Ascending aorta (tissue), 2 donors: Measurements from ENCODE around the gene EXOC4. TPM values are rescaled to one million over a fixed set of nuclear protein-coding genes. Genes with fewer than 3 reads are reported as not detected.

Source experiments
- DNase-seq, 2 donors: peaks; one replicate each; pipeline ENCODE4 v3.0.0-alpha.2; 2019; ENCODE audit warnings: low spot score in 2 of 2
- H3K27ac ChIP-seq, 2 donors: fragments of 200-600 bp; sonication (generic); one replicate each; pipeline ENCODE4 v1.5.1; 2016 to 2017; ENCODE audit warnings: mild to moderate bottlenecking in 1 of 2
- H3K27me3 ChIP-seq: fragments of 200-600 bp; sonication (generic); one replicate; pipeline ENCODE4 v1.5.1; 2017
- H3K36me3 ChIP-seq, 2 donors: fragments of 200-600 bp; sonication (generic); one replicate each; pipeline ENCODE4 v1.5.1; 2016
- H3K4me1 ChIP-seq, 2 donors: fragments of 200-600 bp; sonication (generic); one replicate each; pipeline ENCODE4 v1.5.1; 2016 to 2017; ENCODE audit warnings: mild to moderate bottlenecking in 1 of 2
- H3K4me3 ChIP-seq, 2 donors: fragments of 200-600 bp; sonication (generic); one replicate each; pipeline ENCODE4 v1.5.1; 2016 to 2017; ENCODE audit warnings: mild to moderate bottlenecking in 1 of 2
- H3K9me3 ChIP-seq, 2 donors: fragments of 200-600 bp; sonication (generic); one replicate each; pipeline ENCODE4 v1.5.1; 2016
- intact Hi-C: fragments of 100-400 bp; cut with DNase I; formaldehyde crosslinking; loops from one replicate; pipeline ENCODE4 v1.15.1; 2023
- total RNA-seq: library from RNA; depleted of rRNA; stranded (reverse); fragments of >200 nt; gene quantifications from one replicate; pipeline ENCODE4 v1.1.0, GENCODE V29; 2016
- TF ChIP-seq, protein P1 (sequence below), 3 experiments: fragments of 200-600 bp in 2 of 3; fragments of 450-650 bp in 1 of 3; sonication (generic) in 2 of 3; IDR thresholded peaks; one replicate each; pipeline ENCODE4 v1.5.1; 2016 to 2019; ENCODE audit warnings: antibody characterized with exemption in 3 of 3, mild to moderate bottlenecking in 1 of 3, moderate library complexity in 1 of 3

EXOC4 gene
- total RNA-seq, 1 donor from 2014 or later: 27.1 TPM

DNA sequence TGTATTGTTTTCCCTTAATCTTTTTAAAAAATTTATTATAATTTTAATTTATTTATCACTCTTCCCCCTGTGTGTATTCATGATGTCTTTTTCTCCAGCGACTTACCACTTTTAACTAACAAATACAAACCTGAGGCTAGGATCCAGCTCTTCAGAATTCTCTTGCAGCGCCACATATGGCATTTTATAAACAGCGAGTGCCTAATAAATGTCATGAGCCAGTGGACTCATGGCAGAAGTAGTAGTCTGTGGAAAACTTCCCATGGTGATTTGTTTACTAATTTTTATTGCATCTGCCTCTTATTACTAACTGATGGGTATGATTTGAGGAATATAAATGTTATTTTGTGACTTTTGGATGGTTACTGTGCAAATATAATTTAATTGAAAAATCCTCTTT is 102.9 kb downstream of the EXOC4 start:
- TF ChIP-seq, protein P1, sequence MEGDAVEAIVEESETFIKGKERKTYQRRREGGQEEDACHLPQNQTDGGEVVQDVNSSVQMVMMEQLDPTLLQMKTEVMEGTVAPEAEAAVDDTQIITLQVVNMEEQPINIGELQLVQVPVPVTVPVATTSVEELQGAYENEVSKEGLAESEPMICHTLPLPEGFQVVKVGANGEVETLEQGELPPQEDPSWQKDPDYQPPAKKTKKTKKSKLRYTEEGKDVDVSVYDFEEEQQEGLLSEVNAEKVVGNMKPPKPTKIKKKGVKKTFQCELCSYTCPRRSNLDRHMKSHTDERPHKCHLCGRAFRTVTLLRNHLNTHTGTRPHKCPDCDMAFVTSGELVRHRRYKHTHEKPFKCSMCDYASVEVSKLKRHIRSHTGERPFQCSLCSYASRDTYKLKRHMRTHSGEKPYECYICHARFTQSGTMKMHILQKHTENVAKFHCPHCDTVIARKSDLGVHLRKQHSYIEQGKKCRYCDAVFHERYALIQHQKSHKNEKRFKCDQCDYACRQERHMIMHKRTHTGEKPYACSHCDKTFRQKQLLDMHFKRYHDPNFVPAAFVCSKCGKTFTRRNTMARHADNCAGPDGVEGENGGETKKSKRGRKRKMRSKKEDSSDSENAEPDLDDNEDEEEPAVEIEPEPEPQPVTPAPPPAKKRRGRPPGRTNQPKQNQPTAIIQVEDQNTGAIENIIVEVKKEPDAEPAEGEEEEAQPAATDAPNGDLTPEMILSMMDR (IDR thresholded peaks at IDR 0.05): no peak
- DNase-seq: no peak
- intact Hi-C loops: no loop called here
- no peak overlapping the region for H3K27ac ChIP-seq
- H3K9me3 ChIP-seq: peaks cover 9 to 28% of the 10 kb centered on the region in 2 donors
- no peaks in the 10 kb centered on the region for H3K36me3 ChIP-seq
- H3K27me3 ChIP-seq: no peaks in the 10 kb centered on the region
- peaks cover 0 to 7% of the 10 kb centered on the region in 2 donors for H3K4me1 ChIP-seq
- no peak overlapping the region for H3K4me3 ChIP-seq

DNA sequence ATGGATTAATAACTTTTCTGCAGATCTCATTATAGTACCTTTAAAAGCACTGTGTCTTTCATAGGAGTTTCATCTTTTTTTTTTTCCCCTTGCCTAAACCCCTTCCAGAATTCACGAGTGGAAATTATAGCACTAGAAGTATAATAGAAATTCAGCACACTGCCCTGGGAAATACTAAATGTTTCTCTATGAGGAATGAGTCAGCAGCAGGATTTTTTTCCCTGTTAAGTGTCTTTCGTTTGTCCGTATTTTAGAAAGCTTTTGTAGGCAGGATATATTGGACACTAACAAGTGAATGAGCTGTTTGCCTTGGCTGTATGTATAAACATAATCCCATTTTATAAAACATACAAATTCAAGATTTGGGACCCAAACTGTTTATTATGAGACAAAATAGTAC is 105.8 kb downstream of the EXOC4 start:
- H3K27ac ChIP-seq: no peak overlapping the region
- TF ChIP-seq, protein P1 (IDR thresholded peaks at IDR 0.05): no peak
- no peak overlapping the region for H3K4me3 ChIP-seq
- intact Hi-C loops: no loop called here
- H3K9me3 ChIP-seq: peaks cover 0 to 1% of the 10 kb centered on the region in 2 donors
- peaks cover 0 to 7% of the 10 kb centered on the region in 2 donors for H3K4me1 ChIP-seq
- no peak for DNase-seq
- H3K36me3 ChIP-seq: no peaks in the 10 kb centered on the region
- no peaks in the 10 kb centered on the region for H3K27me3 ChIP-seq

DNA sequence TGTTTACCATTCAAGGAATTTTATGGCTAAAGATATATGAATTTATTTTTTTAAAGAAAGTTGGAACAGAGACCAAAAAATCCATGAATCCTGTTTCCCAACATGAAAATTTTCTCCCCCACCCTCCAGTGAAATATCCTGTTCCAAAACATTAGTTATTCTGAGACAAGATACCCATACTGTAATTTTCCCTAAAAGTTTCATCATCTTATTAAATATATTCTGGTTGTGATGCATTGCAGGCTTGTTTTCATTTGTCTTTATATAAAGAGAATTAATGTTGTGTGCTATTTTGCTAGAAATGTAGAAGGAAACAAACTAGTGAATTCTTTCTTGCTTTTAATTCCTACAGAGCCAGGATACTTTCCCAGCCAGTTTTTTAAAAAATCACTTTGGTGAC is 106.6 kb downstream of the EXOC4 start:
- Histone ChIP-seq H3K27ac (peak overlapping the region in 1 of 2 donors; percentile 32), H3K36me3 (no peaks in the 10 kb centered on the region), H3K9me3 (no peaks in the 10 kb centered on the region), H3K4me3 (no peak overlapping the region), H3K4me1 (peaks cover 0 to 7% of the 10 kb centered on the region in 2 donors), H3K27me3 (no peaks in the 10 kb centered on the region)
- DNase-seq: no peak
- TF ChIP-seq, protein P1 (IDR thresholded peaks at IDR 0.05): no peak
- intact Hi-C loops: no loop called here

DNA sequence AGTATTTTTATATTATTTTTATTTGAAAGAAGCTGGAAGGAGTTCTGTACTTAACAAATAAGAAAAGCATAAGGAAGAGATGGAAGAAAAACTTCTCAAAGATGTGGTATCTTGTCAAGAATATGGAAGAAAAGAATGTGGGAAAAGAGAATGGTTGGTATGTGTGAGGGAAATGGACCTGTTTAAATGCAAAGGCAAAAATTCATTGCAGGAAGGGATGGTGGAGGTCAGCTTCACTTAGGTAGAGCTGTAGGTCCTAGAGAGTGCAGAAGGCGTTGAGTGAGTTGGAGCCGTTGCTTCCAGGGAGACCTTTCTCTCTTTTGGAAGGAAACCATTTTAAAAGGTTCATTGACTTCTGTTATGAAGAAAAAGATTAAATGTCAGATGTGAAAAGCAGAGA is 107.3 kb downstream of the EXOC4 start:
- intact Hi-C loops: no loop called here
- DNase-seq: no peak
- TF ChIP-seq, protein P1 (IDR thresholded peaks at IDR 0.05): no peak
- no peaks in the 10 kb centered on the region for H3K9me3 ChIP-seq
- peaks cover 0 to 7% of the 10 kb centered on the region in 2 donors for H3K4me1 ChIP-seq
- no peaks in the 10 kb centered on the region for H3K36me3 ChIP-seq
- peak overlapping the region in 1 of 2 donors; percentile 32 for H3K27ac ChIP-seq
- no peak overlapping the region for H3K4me3 ChIP-seq
- H3K27me3 ChIP-seq: no peaks in the 10 kb centered on the region

DNA sequence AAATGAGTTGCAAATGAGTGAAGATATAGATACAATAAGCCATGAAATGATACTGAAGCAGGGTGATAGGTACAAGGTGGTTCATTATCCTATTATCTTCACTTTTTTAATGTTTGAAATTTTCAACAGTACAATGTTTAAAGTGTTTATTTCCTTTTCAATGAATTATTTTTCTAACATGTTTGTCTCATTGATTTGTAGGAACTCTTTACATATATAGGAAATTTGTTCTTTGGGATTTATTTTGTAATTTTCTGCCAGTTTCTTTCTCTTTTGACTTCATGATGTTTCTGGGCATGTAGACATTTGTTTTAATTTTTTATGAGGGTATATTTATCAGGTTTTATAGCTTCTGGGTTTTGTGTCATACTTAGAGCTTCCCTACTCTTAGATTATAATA is 108.9 kb downstream of the EXOC4 start:
- intact Hi-C loops: no loop called here
- no peaks in the 10 kb centered on the region for H3K27me3 ChIP-seq
- peaks cover 0 to 22% of the 10 kb centered on the region in 2 donors for H3K4me1 ChIP-seq
- H3K4me3 ChIP-seq: no peak overlapping the region
- DNase-seq: no peak
- TF ChIP-seq, protein P1 (IDR thresholded peaks at IDR 0.05): no peak
- no peak overlapping the region for H3K27ac ChIP-seq
- H3K9me3 ChIP-seq: no peaks in the 10 kb centered on the region
- no peaks in the 10 kb centered on the region for H3K36me3 ChIP-seq
